IPS DF 19.7 (cell line): ENCODE measurements around the gene CPD.

Experiments used
- DNase-seq: peaks from one replicate; pipeline ENCODE4 v3.0.0-alpha.2; 2013; ENCODE audit warnings: low read depth, low spot score

The CPD gene

GRCh38 chr17:30352240-30352814, 26.4 kb upstream of the CPD start:
- DNase-seq, result no peak

- DNase-seq, result no peak
Measured at GRCh38 chr17:30354701-30355100, 24.0 kb upstream of the CPD start.

- DNase-seq, result no peak
Measured at GRCh38 chr17:30357476-30357875, 21.3 kb upstream of the CPD start.

GRCh38 chr17:30358055-30358760, 20.5 kb upstream of the CPD start:
- DNase-seq, result no peak

GRCh38 chr17:30360086-30360808, 18.5 kb upstream of the CPD start:
- DNase-seq, result no peak

GRCh38 chr17:30361766-30362279, 16.9 kb upstream of the CPD start:
- DNase-seq, result no peak

GRCh38 chr17:30363715-30364202, 15.0 kb upstream of the CPD start:
- DNase-seq, result no peak

GRCh38 chr17:30366536-30366935, 12.2 kb upstream of the CPD start:
- no peak for DNase-seq

GRCh38 chr17:30368912-30369720, 9.6 kb upstream of the CPD start:
- DNase-seq, result no peak

- DNase-seq, result no peak
Measured at GRCh38 chr17:30369995-30370394, 8.7 kb upstream of the CPD start.

- no peak for DNase-seq
Measured at GRCh38 chr17:30372755-30373154, 6.0 kb upstream of the CPD start.

- DNase-seq, result no peak
Measured at GRCh38 chr17:30375661-30376060, 3.1 kb upstream of the CPD start.

GRCh38 chr17:30376621-30377452, 1.9 kb upstream of the CPD start:
- DNase-seq, result no peak

- DNase-seq, result no peak
Measured at GRCh38 chr17:30377574-30378240, 1.0 kb upstream of the CPD start.

GRCh38 chr17:30378241-30378824, 394 bp upstream of the CPD start:
- DNase-seq, result peak; percentile 57

GRCh38 chr17:30379303-30379902, 676 bp downstream of the CPD start:
- DNase-seq, result no peak

- no peak for DNase-seq
Measured at GRCh38 chr17:30379903-30380381, 1.2 kb downstream of the CPD start.

- no peak for DNase-seq
Measured at GRCh38 chr17:30380643-30381339, 2.1 kb downstream of the CPD start.

GRCh38 chr17:30381340-30381659, 2.6 kb downstream of the CPD start:
- DNase-seq, result no peak
